HepG2 (cell line): ENCODE measurements around the gene ZNF33A. TPM values are rescaled to one million over a fixed set of nuclear protein-coding genes. Genes with fewer than 3 reads are reported as not detected.

ENCODE experiments used
- CEBPG ChIP-seq: IDR thresholded peaks from 2 replicates; pipeline ENCODE4 v1.6.1; 2016
- EEA1 ChIP-seq: sonication (generic); formaldehyde crosslinking; IDR thresholded peaks from 2 replicates; pipeline ENCODE4 v1.5.1; 2020; ENCODE audit warnings: mild to moderate bottlenecking, missing genetic modification reagents, borderline replicate concordance
- GABPA ChIP-seq, 2 experiments: IDR thresholded peaks; 2 replicates each; pipeline ENCODE4 v1.6.1; 2011 to 2016; ENCODE audit warnings: low read depth in 2 of 2, low read length in 1 of 2, missing biosample characterization in 1 of 2, missing genetic modification characterization in 1 of 2
- HOXA9 ChIP-seq: sonication (generic); formaldehyde crosslinking; IDR thresholded peaks from 2 replicates; pipeline ENCODE4 v1.8.1; 2022; ENCODE audit warnings: missing genetic modification reagents, mild to moderate bottlenecking, moderate library complexity, borderline replicate concordance
- KAT7 ChIP-seq: IDR thresholded peaks from 2 replicates; pipeline ENCODE4 v1.6.1; 2018; ENCODE audit warnings: borderline replicate concordance, missing compliant biosample characterization
- KDM2A ChIP-seq: sonication (generic); formaldehyde crosslinking; IDR thresholded peaks from 2 replicates; pipeline ENCODE4 v1.4.0; 2020; ENCODE audit warnings: low read depth, missing genetic modification reagents, borderline replicate concordance
- LCORL ChIP-seq, 2 experiments: fragments of 450-650 bp in 1 of 2; sonication (generic) in 1 of 2; formaldehyde crosslinking in 1 of 2; IDR thresholded peaks; 2 replicates each; pipeline versions ENCODE4 v1.5.0 to v1.6.1; 2017 to 2020; ENCODE audit warnings: antibody characterized with exemption in 1 of 2, missing genetic modification reagents in 1 of 2
- MED13 ChIP-seq: sonication (generic); formaldehyde crosslinking; IDR thresholded peaks from 2 replicates; pipeline ENCODE4 v1.5.0; 2020; ENCODE audit warnings: missing genetic modification reagents
- MLLT10 ChIP-seq: sonication (generic); formaldehyde crosslinking; IDR thresholded peaks from 2 replicates; pipeline ENCODE4 v1.4.0; 2020; ENCODE audit warnings: missing genetic modification reagents
- NFIC ChIP-seq: IDR thresholded peaks from 2 replicates; pipeline ENCODE4 v1.6.1; 2012; ENCODE audit warnings: mild to moderate bottlenecking, low read length, inconsistent platforms
- PAF1 ChIP-seq: IDR thresholded peaks from 2 replicates; pipeline ENCODE4 v1.6.1; 2016; ENCODE audit warnings: missing genetic modification reagents, missing compliant biosample characterization
- RAD21 ChIP-seq: fragments of 450-650 bp; formaldehyde crosslinking; IDR thresholded peaks from 2 replicates; pipeline ENCODE4 v1.5.0; 2020; ENCODE audit warnings: mild to moderate bottlenecking
- RBM22 ChIP-seq: fragments of 200-400 bp; formaldehyde crosslinking; optimal IDR thresholded peaks from 2 replicates; pipeline ENCODE3; 2017; ENCODE audit warnings: mild to moderate bottlenecking, low read length, moderate library complexity
- RCOR2 ChIP-seq: IDR thresholded peaks from 2 replicates; pipeline ENCODE4 v1.6.1; 2016; ENCODE audit warnings: missing biosample characterization, missing genetic modification reagents
- RFXAP ChIP-seq: sonication (generic); formaldehyde crosslinking; IDR thresholded peaks from 2 replicates; pipeline ENCODE4 v1.4.0; 2020; ENCODE audit warnings: missing genetic modification reagents, borderline replicate concordance
- RNF2 ChIP-seq: fragments of 450-650 bp; conservative IDR thresholded peaks from 2 replicates; pipeline ENCODE4 v1.6.1; 2016; ENCODE audit warnings: low read depth
- TBP ChIP-seq: sonication (generic); formaldehyde crosslinking; IDR thresholded peaks from 2 replicates; pipeline ENCODE4 v1.5.0; 2020; ENCODE audit warnings: missing genetic modification reagents
- TEAD2 ChIP-seq: sonication (generic); formaldehyde crosslinking; IDR thresholded peaks from 2 replicates; pipeline ENCODE4 v1.9.0; 2021; ENCODE audit warnings: missing genetic modification reagents
- U2AF2 ChIP-seq: fragments of 200-400 bp; formaldehyde crosslinking; IDR thresholded peaks from 2 replicates; pipeline ENCODE4 v1.6.1; 2017; ENCODE audit warnings: low read depth, mild to moderate bottlenecking, low read length
- ZBTB3 ChIP-seq: sonication (generic); formaldehyde crosslinking; IDR thresholded peaks from 2 replicates; pipeline ENCODE4 v1.4.0; 2020; ENCODE audit warnings: low read depth, mild to moderate bottlenecking, moderate library complexity, missing genetic modification reagents, borderline replicate concordance
- ZFP36L2 ChIP-seq: sonication (generic); formaldehyde crosslinking; IDR thresholded peaks from 2 replicates; pipeline ENCODE4 v1.4.0; 2020; ENCODE audit warnings: missing genetic modification reagents
- ZNF253 ChIP-seq: sonication (generic); formaldehyde crosslinking; IDR thresholded peaks from 2 replicates; pipeline ENCODE4 v1.8.0; 2022; ENCODE audit warnings: mild to moderate bottlenecking, missing genetic modification reagents, borderline replicate concordance
- ZNF34 ChIP-seq: sonication (generic); formaldehyde crosslinking; IDR thresholded peaks from 2 replicates; pipeline ENCODE4 v1.4.0; 2020; ENCODE audit warnings: mild to moderate bottlenecking, missing genetic modification reagents, borderline replicate concordance
- ZNF382 ChIP-seq: sonication (generic); formaldehyde crosslinking; IDR thresholded peaks from 2 replicates; pipeline ENCODE4 v1.5.0; 2020; ENCODE audit warnings: missing genetic modification reagents, mild to moderate bottlenecking, borderline replicate concordance
- ZNF724P ChIP-seq: sonication (generic); formaldehyde crosslinking; IDR thresholded peaks from 2 replicates; pipeline ENCODE4 v1.8.0; 2022; ENCODE audit warnings: missing genetic modification reagents, borderline replicate concordance
- polyA plus RNA-seq, 8 experiments: library from polyadenylated mRNA; depleted of rRNA in 3 of 8; stranded (reverse) in 7 of 8; unstranded in 1 of 8; fragments of >200 nt; fragmentation: Illumina TruSeq in 4 of 8; extraction: Trizol in 4 of 8; gene quantifications; 2 replicates each; pipeline versions ENCODE4 v1.2.1 to v1.2.3, GENCODE V29; 2011 to 2016; ENCODE audit warnings: low read depth in 4 of 8, missing spikeins in 1 of 8, mixed read lengths in 1 of 8; ENCODE audit not compliant: insufficient read depth in 1 of 8
- total RNA-seq, 5 experiments: library from RNA; depleted of rRNA; stranded (reverse); fragments of >200 nt; fragmentation: Illumina TruSeq; extraction: Trizol; gene quantifications; 2 replicates each; pipeline ENCODE4 v1.2.3, GENCODE V29; 2016; ENCODE audit warnings: low read depth in 1 of 5
- TF ChIP-seq, protein P1 (sequence below): sonication (generic); formaldehyde crosslinking; IDR thresholded peaks from 2 replicates; pipeline ENCODE4 v1.9.0; 2022; ENCODE audit warnings: missing genetic modification reagents, mild to moderate bottlenecking, borderline replicate concordance
- TF ChIP-seq, protein P2 (sequence below): IDR thresholded peaks from 2 replicates; pipeline ENCODE4 v1.6.1; 2016; ENCODE audit warnings: missing compliant biosample characterization, missing genetic modification reagents, borderline replicate concordance

ZNF33A gene
- total and polyA plus RNA-seq, 2 of the 13 experiments (the other 11 are each of a cell fraction or from before 2014, with no cell fraction given): 13.1 to 22.5 TPM

DNA sequence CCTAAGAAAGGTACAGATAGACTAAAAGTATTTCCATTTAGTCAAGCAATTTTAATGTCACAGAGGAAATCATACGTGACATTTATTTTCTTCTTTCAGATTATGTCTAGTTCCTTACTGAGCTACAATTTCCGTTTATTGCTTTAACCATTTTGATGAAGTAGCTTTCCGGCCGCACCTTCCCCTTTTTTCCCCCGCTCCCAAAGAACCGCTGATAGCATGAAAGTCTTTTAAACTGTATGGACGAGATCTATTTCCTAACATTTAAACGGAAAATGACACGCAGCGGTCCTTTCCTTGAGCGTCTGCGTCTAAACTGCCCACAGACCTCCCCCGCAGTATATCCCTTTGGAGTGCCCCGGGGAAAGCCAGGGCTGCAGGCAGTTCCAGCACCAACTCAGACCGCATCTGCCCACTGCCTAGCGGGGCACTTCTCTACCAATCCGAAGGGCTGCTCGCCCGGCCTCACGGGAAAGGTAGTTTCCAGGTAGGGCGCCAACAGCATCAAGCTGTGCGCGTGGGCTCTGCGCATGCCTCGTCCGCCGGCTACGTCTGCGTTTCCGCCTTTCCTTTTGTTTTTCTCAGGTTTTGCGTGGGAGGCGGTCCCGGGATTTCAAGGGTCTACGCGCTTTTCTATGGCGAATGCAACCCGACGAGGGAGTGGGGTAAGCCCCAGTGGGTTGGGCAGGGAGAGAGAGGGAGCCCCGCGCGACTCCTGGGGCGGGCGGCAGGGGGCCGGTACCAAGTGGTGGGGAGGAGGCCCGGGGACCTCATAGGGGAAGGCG is at the start of gene ZNF33A (continued):
- TF ChIP-seq, protein P1, sequence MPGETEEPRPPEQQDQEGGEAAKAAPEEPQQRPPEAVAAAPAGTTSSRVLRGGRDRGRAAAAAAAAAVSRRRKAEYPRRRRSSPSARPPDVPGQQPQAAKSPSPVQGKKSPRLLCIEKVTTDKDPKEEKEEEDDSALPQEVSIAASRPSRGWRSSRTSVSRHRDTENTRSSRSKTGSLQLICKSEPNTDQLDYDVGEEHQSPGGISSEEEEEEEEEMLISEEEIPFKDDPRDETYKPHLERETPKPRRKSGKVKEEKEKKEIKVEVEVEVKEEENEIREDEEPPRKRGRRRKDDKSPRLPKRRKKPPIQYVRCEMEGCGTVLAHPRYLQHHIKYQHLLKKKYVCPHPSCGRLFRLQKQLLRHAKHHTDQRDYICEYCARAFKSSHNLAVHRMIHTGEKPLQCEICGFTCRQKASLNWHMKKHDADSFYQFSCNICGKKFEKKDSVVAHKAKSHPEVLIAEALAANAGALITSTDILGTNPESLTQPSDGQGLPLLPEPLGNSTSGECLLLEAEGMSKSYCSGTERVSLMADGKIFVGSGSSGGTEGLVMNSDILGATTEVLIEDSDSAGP (CRISPR knock-in tag): no peak; the same call in 1 of the 2 replicates
- no peak for TF ChIP-seq RNF2
- peak; percentile 22; the same call in 1 of the 2 replicates for TF ChIP-seq GABPA (IDR thresholded peaks at IDR 0.05; ENCODE audit: low read depth, low read length)
- peak; percentile 81 for TF ChIP-seq GABPA (CRISPR knock-in tag; IDR thresholded peaks at IDR 0.05; ENCODE audit: low read depth)
- TF ChIP-seq, protein P2, sequence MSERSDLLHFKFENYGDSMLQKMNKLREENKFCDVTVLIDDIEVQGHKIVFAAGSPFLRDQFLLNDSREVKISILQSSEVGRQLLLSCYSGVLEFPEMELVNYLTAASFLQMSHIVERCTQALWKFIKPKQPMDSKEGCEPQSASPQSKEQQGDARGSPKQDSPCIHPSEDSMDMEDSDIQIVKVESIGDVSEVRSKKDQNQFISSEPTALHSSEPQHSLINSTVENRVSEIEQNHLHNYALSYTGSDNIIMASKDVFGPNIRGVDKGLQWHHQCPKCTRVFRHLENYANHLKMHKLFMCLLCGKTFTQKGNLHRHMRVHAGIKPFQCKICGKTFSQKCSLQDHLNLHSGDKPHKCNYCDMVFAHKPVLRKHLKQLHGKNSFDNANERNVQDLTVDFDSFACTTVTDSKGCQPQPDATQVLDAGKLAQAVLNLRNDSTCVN: no peak; the same call in 1 of the 2 replicates
- TF ChIP-seq ZNF724P (CRISPR knock-in tag): 0 out of 2 replicates have a peak, but pooled peaks have one; percentile 54
- TF ChIP-seq ZNF382: no peak
- TF ChIP-seq RFXAP (CRISPR knock-in tag): peak; percentile 50; the same call in 1 of the 2 replicates
- no peak for TF ChIP-seq HOXA9
- no peak for TF ChIP-seq U2AF2
- TF ChIP-seq ZNF34 (CRISPR knock-in tag): no peak
- no peak for TF ChIP-seq CEBPG
- TF ChIP-seq NFIC: no peak
- no peak for TF ChIP-seq EEA1
- no peak for TF ChIP-seq MED13 (CRISPR knock-in tag)
- no peak for TF ChIP-seq ZNF253 (CRISPR knock-in tag)
- TF ChIP-seq PAF1: no peak
- peak; percentile 74; the same call in 1 of the 2 replicates for TF ChIP-seq KDM2A
- no peak for TF ChIP-seq TEAD2
- TF ChIP-seq ZBTB3: no peak
- no peak for TF ChIP-seq MLLT10 (CRISPR knock-in tag)
- TF ChIP-seq LCORL (IDR thresholded peaks at IDR 0.05): no peak
- TF ChIP-seq LCORL (CRISPR knock-in tag; IDR thresholded peaks at IDR 0.05): no peak
- TF ChIP-seq ZFP36L2 (CRISPR knock-in tag): no peak
- TF ChIP-seq KAT7 (CRISPR knock-in tag): no peak
- TF ChIP-seq TBP (CRISPR knock-in tag): no peak
- TF ChIP-seq RAD21 (CRISPR knock-in tag): no peak
- no peak for TF ChIP-seq RBM22
- TF ChIP-seq RCOR2 (CRISPR knock-in tag): no peak
